HG03354 (cell line): Measurements from ENCODE around the gene BCL2.
"Not testable (repeated sequence)": the region's sequence is repeated elsewhere in the genome, so short reads cannot be mapped to it uniquely, and the experiment has no call there.

Source experiments
- ATAC-seq: cut with Tn5 transposase; IDR thresholded peaks from one replicate; pipeline ENCODE4 v1.9.1; 2021; ENCODE audit warnings: mild to moderate bottlenecking; ENCODE audit not compliant: unreplicated experiment, poor library complexity, severe bottlenecking

Gene BCL2

GRCh38 chr18:63190838-63191237, 128.7 kb downstream of the BCL2 start:
- ATAC-seq: not testable (repeated sequence)

GRCh38 chr18:63189817-63190216, 129.8 kb downstream of the BCL2 start:
- ATAC-seq: no peak

- ATAC-seq: no peak
Measured at GRCh38 chr18:63189041-63189440, 130.5 kb downstream of the BCL2 start.

GRCh38 chr18:63187791-63188460, 131.6 kb downstream of the BCL2 start:
- ATAC-seq: no peak

GRCh38 chr18:63187223-63187574, 132.4 kb downstream of the BCL2 start:
- no peak for ATAC-seq

GRCh38 chr18:63186520-63187222, 132.9 kb downstream of the BCL2 start:
- ATAC-seq: no peak

- ATAC-seq: no peak
Measured at GRCh38 chr18:63185984-63186383, 133.6 kb downstream of the BCL2 start.

- ATAC-seq: no peak
Measured at GRCh38 chr18:63183952-63184770, 135.4 kb downstream of the BCL2 start.

- ATAC-seq: no peak
Measured at GRCh38 chr18:63183378-63183777, 136.2 kb downstream of the BCL2 start.

- ATAC-seq: peak; percentile 26
Measured at GRCh38 chr18:63182861-63183260, 136.7 kb downstream of the BCL2 start.

- no peak for ATAC-seq
Measured at GRCh38 chr18:63182310-63182772, 137.2 kb downstream of the BCL2 start.

- no peak for ATAC-seq
Measured at GRCh38 chr18:63181706-63182309, 137.8 kb downstream of the BCL2 start.

- peak; percentile 40 for ATAC-seq
Measured at GRCh38 chr18:63180971-63181376, 138.6 kb downstream of the BCL2 start.

- no peak for ATAC-seq
Measured at GRCh38 chr18:63180321-63180720, 139.2 kb downstream of the BCL2 start.

GRCh38 chr18:63179422-63179821, 140.1 kb downstream of the BCL2 start:
- no peak for ATAC-seq

- ATAC-seq: no peak
Measured at GRCh38 chr18:63178971-63179370, 140.6 kb downstream of the BCL2 start.

GRCh38 chr18:63177919-63178821, 141.4 kb downstream of the BCL2 start:
- ATAC-seq: no peak

- ATAC-seq: no peak
Measured at GRCh38 chr18:63177259-63177658, 142.3 kb downstream of the BCL2 start.

- ATAC-seq: peak; percentile 65
Measured at GRCh38 chr18:63175264-63175663, 144.3 kb downstream of the BCL2 start.
